GM12873 (cell line): ENCODE results near the gene UPF2.

ENCODE experiments used
- CTCF ChIP-seq: IDR thresholded peaks from 2 replicates; pipeline ENCODE4 v1.5.1; 2012; ENCODE audit warnings: low read depth, mild to moderate bottlenecking, moderate library complexity, low read length, control low read depth; ENCODE audit not compliant: insufficient read depth; ENCODE audit errors: missing control alignments

The UPF2 gene

GRCh38 chr10:11927746-11928145, 114.9 kb downstream of the UPF2 start:
- no peak for TF ChIP-seq CTCF

- no peak for TF ChIP-seq CTCF
These were observed 120.7 kb downstream of the UPF2 start for GRCh38 chr10:11921800-11922392.

GRCh38 chr10:11919271-11919670, 123.3 kb downstream of the UPF2 start:
- no peak for TF ChIP-seq CTCF

- TF ChIP-seq CTCF: no peak
These were observed 124.2 kb downstream of the UPF2 start for GRCh38 chr10:11918384-11918783.

- TF ChIP-seq CTCF: no peak
These were observed 129.4 kb downstream of the UPF2 start for GRCh38 chr10:11913079-11913641.

GRCh38 chr10:11910102-11910501, 132.5 kb downstream of the UPF2 start:
- no peak for TF ChIP-seq CTCF

GRCh38 chr10:11909618-11910017, 133.0 kb downstream of the UPF2 start:
- TF ChIP-seq CTCF: no peak

- TF ChIP-seq CTCF: no peak
These were observed 133.6 kb downstream of the UPF2 start for GRCh38 chr10:11908991-11909390.
